Spinal cord (tissue), 10 donors: ENCODE measurements around the gene TEF. TPM values are rescaled to one million over a fixed set of nuclear protein-coding genes. Genes with fewer than 3 reads are reported as not detected.
"Not testable (repeated sequence)": the region's sequence is repeated elsewhere in the genome, so short reads cannot be mapped to it uniquely, and the experiment has no call there.

Experiments used
- DNase-seq, 6 donors: peaks; one replicate each; pipeline versions ENCODE4 v3.0.0 to v3.0.0-alpha.2; 2013 to 2015; ENCODE audit warnings: low spot score in 6 of 6, low read depth in 4 of 6
- H3K27ac ChIP-seq: one replicate; pipeline ENCODE4 v1.5.1; 2013; ENCODE audit warnings: low read depth, low read length, control low read depth
- H3K27me3 ChIP-seq: one replicate; pipeline ENCODE4 v1.6.1; 2013; ENCODE audit warnings: low read length; ENCODE audit not compliant: control insufficient read depth, insufficient read depth
- H3K36me3 ChIP-seq: one replicate; pipeline ENCODE4 v1.6.1; 2013; ENCODE audit warnings: low read length; ENCODE audit not compliant: control insufficient read depth, insufficient read depth
- H3K4me1 ChIP-seq: one replicate; pipeline ENCODE4 v1.6.1; 2013; ENCODE audit warnings: low read length; ENCODE audit not compliant: control insufficient read depth, insufficient read depth
- H3K4me3 ChIP-seq: one replicate; pipeline ENCODE4 v1.5.1; 2013; ENCODE audit warnings: low read depth, low read length, control low read depth
- H3K9me3 ChIP-seq: one replicate; pipeline ENCODE4 v1.6.1; 2013; ENCODE audit warnings: low read length; ENCODE audit not compliant: control insufficient read depth, insufficient read depth
- WGBS: methylation state at CpG from one replicate; pipeline ENCODE4 v1.1.5; 2013; ENCODE audit warnings: missing lambda C conversion rate; ENCODE audit not compliant: insufficient coverage; 5-methylcytosine and 5-hydroxymethylcytosine counted together
- polyA plus RNA-seq, 2 donors: library from polyadenylated mRNA; unstranded; fragments of 120-200 nt; gene quantifications; one replicate each; pipeline ENCODE4 v1.2.1, GENCODE V29; 2013; ENCODE audit not compliant: insufficient read length in 2 of 2
- total RNA-seq, 2 donors: library from RNA; depleted of rRNA in 1 of 2; stranded (reverse); fragments of 120-200 nt in 1 of 2; fragments of >200 nt in 1 of 2; gene quantifications; one replicate each; pipeline versions ENCODE4 v1.2.3 to v1.2.4, GENCODE V29; 2013 to 2014
- donor health status: healthy.

The TEF gene
- total and polyA plus RNA-seq, 4 donors, result 11.9 to 18.0 (median 12.9) TPM

DNA sequence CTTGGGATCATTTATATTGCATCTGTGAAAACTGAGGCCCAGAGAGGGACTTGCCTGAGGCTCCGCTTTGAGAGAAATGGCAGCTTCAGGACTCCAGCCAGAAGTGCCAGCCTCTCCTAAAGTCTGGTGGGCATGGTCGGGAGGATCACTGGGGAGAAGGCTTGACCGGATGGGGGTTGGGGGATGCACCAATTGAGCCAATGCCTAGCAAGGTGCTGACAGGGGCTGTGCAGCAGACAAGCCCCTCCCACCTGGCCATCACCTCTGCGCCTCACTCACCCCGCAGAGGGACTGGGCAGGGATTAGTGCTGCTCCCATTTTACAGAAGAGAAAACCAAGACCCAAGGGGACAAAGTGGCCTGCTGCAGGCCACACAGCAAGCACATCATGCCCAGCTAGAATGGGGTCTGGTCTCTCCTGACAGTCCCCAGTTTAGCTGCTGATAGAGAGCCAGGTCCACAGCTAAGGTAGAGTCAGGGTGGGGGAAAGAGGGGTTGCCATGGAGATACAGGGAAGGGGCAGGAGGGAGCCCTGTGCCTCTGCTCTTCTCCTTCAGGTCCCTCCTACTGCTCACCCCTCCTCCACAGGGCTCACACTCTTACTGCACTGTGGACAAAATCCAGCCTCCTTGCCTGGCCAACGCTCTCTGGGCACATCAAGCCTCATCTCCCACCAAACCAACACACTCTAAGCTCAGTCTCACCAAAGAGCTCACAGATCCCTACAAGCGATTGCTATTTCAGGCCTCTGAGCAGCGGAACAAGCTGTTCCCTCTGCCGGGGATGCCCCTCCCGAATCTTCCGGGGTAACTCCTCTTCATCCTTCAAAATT lies 29.5 kb downstream of the TEF start:
- Histone ChIP-seq H3K27ac (no peak overlapping the region), H3K9me3 (no peaks in the 10 kb centered on the region), H3K4me1 (peaks cover 47% of the 10 kb centered on the region), H3K4me3 (no peak overlapping the region), H3K27me3 (no peaks in the 10 kb centered on the region), H3K36me3 (peaks cover 3% of the 10 kb centered on the region)
- peak in 1 of 6 donors; percentile 28 for DNase-seq
- WGBS, result 74% methylated on average over 5 of the region's 11 CpGs

DNA sequence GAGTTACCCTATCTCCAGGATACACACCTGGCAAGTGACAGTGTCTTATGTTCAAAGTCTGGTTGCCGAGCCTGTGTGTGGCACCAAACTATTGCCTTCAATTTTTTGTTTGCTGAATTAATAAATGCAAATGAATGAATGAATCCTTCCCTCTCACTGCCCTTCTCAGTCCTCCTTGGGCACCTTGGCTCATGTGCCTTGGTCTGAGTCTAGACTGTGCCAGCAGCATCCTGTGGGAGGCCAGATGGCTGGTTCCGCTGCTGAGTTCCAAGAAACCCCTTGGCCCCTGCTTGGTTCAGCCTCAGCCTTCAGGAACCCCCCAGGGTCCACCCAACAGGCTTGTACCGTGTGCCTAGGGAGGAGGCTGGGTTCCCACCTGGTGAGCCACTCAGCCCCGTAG lies 33.8 kb downstream of the TEF start:
- Histone ChIP-seq H3K9me3 (no peaks in the 10 kb centered on the region), H3K4me1 (peaks cover 58% of the 10 kb centered on the region), H3K4me3 (no peak overlapping the region), H3K36me3 (peaks cover 3% of the 10 kb centered on the region), H3K27me3 (no peaks in the 10 kb centered on the region), H3K27ac (no peak overlapping the region)
- WGBS, result 89% methylated on average over 3 of the region's 4 CpGs
- no peak for DNase-seq

DNA sequence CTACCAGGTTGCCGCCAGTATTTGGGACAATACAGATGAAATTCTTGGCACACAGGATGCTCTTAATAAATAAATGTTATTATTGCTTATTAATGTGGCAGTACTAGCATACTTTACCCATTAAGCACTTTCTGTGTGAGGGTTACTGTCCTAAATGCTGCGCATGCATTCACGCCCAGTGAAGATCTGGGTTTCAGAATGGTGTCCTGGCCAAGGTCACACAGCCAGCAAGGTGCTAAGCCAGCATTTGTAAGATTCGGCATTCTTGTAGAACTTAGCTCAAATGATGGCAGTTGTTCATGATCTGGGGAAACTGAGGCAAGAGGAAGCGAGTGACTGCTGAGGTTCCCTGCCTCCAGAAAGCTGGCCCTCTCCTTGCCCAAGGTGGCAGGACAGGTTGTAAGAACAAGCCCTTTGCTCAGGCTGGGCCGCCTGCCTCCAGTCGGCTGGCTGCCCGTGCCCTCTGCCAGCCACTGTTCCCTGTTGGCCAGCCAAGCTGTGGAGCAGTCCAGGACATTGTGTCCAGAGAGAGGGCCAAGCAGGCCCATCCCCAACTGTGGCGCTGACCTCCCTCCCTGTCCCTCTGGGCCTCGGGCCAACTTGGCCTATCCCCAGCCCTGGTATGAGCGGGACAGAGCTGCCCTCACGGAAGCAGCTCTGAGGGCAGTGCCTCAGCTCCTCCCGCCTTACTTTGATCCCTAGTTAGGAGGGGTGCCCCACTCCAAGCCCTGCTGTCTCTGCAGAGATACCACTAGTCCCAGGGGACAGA lies 36.1 kb downstream of the TEF start:
- H3K9me3 ChIP-seq, result no peaks in the 10 kb centered on the region
- 48% methylated on average over 12 of the region's 13 CpGs for WGBS
- no peaks in the 10 kb centered on the region for H3K27me3 ChIP-seq
- H3K4me1 ChIP-seq, result peaks cover 41% of the 10 kb centered on the region
- H3K36me3 ChIP-seq, result peaks cover 3% of the 10 kb centered on the region
- no peak overlapping the region for H3K4me3 ChIP-seq
- H3K27ac ChIP-seq, result peak overlapping the region; percentile 50
- DNase-seq, result peak in 5 of 6 donors; percentile 62 to 91 (median 76)

DNA sequence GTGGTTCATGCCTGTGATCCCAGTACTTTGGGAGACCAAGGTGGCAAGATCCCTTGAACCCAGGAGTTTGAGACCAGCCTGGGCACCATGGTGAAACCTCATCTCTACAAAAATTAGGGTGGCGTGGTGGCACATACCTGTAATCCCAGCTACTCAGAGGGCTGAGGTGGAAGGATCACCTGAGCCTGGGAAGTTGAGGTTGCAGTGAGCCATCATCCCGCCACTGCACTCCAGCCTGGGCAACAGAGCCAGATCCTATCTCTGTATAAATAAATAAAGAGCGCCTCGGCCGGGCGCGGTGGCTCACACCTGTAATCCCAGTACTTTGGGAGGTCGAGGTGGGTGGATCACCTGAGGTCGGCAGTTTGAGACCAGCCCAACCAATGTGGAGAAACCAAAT lies 37.0 kb downstream of the TEF start:
- Histone ChIP-seq H3K36me3 (peaks cover 12% of the 10 kb centered on the region), H3K27me3 (no peaks in the 10 kb centered on the region), H3K4me1 (peaks cover 35% of the 10 kb centered on the region), H3K27ac (peak overlapping the region; percentile 50), H3K9me3 (no peaks in the 10 kb centered on the region), H3K4me3 (no peak overlapping the region)
- 100% methylated on average over 5 of the region's 9 CpGs for WGBS
- DNase-seq, result no peak

DNA sequence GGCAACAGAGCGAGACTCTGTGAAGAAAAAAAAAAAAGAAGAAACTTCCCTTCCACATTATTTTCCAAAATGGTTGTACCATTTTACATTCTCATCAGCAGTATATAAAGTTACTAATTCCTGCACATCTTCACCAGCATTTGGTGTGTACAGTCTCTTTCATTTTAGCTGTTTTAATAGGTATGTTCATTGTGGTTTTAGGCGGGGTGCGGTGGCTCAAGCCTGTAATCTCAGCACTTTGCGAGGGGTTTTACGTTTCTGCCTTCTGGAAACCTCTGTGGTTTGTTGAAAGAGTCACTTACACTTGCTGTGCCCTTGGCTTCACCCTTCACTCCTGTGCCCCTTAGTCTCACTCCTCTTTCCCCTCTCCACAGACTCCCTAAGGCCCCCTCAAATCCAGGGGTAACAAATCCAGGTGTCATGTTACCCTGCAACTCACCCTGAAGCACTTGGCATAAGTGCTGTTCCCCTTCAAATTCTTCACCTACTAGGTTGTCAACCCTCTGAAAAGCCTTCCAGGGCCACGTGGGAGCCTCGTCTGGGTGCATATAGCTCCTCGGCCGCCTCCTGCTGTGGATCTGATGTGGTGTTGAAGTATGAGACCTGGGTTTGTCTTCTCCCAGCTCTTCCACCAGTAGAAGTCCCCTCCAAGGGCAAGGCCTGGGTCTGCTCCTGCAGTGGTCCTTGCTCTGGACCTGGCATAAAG lies 44.1 kb downstream of the TEF start:
- no peak for DNase-seq

DNA sequence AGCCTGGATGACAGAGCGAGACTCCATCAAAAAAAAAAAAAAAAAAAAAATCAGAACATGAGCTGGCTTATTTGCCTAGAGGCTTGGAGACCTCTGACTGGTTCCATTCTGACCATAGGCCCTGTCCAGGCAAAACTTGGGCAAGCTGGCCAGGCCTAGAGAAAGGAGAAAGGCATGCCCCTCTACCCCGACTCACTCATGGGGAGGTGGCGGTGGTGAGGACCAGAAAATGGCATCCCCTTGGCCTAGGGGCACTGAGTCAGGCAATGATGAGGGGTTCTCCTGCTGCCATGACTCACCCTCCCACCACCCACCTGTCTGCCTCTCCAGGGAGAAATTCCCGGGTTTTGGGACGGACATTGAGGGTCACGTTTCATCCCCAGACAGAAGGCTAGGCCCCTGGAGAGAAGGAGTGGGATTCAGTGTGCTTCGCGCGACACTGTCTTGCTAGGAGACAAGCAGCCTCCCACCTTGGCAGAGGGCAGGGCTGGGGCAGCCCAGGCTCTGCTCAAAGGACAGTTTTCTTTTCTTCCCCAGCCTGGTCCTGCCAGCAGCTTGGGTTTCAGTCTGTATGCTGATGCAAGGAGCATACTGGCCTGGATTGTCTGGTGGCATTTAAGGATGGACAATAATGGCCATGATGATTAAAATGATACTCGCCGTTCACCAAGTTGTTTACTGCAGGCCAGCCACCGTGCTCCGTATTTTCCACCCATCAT lies 47.6 kb downstream of the TEF start:
- no peak for DNase-seq
- Histone ChIP-seq H3K9me3 (no peaks in the 10 kb centered on the region), H3K27me3 (no peaks in the 10 kb centered on the region), H3K4me3 (no peak overlapping the region), H3K4me1 (peaks cover 17% of the 10 kb centered on the region), H3K27ac (no peak overlapping the region), H3K36me3 (peaks cover 59% of the 10 kb centered on the region)
- WGBS, result 67% methylated on average over 7 of the region's 13 CpGs

More for the DNA sequence above, 44.1 kb downstream of the TEF start:
- WGBS, result 100% methylated on average over 1 of the region's 9 CpGs
- H3K27me3 ChIP-seq, result no peaks in the 10 kb centered on the region
- peaks cover 14% of the 10 kb centered on the region for H3K4me1 ChIP-seq
- no peak overlapping the region for H3K4me3 ChIP-seq
- peaks cover 49% of the 10 kb centered on the region for H3K36me3 ChIP-seq
- H3K9me3 ChIP-seq, result no peaks in the 10 kb centered on the region
- H3K27ac ChIP-seq, result no peak overlapping the region

DNA sequence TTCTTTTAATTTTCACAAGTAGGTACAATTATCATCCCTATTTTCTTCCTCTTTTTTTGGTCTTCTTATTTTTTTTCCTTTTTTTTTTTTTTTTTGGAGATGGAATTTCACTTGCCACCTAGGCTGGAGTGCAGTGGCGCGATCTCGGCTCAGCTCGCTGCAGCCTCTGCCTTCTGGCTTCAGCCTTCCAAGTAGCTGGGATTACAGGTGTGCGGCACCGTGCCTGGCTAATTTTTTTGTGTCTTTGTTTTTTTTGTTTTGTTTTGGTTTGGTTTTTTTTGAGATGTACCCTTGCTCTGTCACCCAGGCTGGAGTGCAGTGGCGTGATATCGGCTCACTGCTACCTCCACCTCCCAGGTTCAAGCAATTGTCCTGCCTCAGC lies 48.2 kb downstream of the TEF start:
- Histone ChIP-seq H3K4me3 (no peak overlapping the region), H3K36me3 (peaks cover 59% of the 10 kb centered on the region), H3K27me3 (no peaks in the 10 kb centered on the region), H3K4me1 (peaks cover 22% of the 10 kb centered on the region), H3K9me3 (no peaks in the 10 kb centered on the region), H3K27ac (no peak overlapping the region)
- DNase-seq, result no peak
- 94% methylated on average over 6 of the region's 8 CpGs for WGBS

DNA sequence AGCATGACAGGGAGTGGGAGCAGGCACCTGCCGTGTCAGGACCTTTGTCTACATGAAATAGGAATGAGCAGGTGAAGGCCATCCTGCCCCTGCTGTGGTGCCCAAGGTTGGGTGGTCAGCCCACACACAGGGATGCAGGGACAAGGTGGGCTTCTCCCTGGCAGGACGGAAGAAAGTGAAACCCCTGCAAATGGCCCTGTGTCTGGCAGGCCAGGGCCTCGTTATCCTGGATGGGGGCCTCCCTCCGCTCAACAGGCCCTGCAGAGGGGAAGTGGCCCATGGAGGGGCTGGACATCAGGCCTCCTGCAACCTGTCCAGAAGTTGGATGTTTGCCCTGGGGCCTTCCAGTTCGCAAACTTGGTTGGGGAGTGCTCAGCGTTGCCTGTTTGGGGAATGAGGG lies 49.9 kb downstream of the TEF start:
- Histone ChIP-seq H3K4me3 (no peak overlapping the region), H3K27me3 (no peaks in the 10 kb centered on the region), H3K9me3 (no peaks in the 10 kb centered on the region), H3K36me3 (peaks cover 61% of the 10 kb centered on the region), H3K27ac (no peak overlapping the region), H3K4me1 (peaks cover 39% of the 10 kb centered on the region)
- no peak for DNase-seq
- 85% methylated on average over 4 of the region's 6 CpGs for WGBS

DNA sequence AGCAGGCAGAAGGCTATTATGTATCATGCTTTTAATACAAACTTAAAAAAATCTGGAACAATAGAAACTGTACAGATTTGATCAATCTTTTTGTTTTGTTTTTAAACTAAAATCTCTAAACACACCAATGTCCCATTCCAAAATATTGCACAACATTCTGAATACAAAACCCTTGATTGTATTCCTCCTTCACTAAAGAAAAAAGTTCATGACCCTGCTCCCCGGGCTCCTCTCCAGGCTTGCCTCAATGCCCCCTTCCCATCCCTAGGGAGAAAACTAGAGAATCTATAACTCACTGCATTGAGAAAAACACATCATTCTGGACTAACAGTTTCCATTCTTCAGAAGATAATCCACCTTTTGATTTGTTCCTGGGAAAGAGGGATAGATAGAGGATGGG lies 51.7 kb downstream of the TEF start:
- H3K27me3 ChIP-seq, H3K9me3 ChIP-seq, DNase-seq, H3K4me3 ChIP-seq, H3K27ac ChIP-seq: not testable (repeated sequence)
- Histone ChIP-seq H3K4me1 (peaks cover 46% of the 10 kb centered on the region), H3K36me3 (peaks cover 71% of the 10 kb centered on the region)
- WGBS, result no CpG with 5 or more reads among the region's 1 CpG
